MM.1S (cell line): ENCODE data around the gene DLX2.

ENCODE experiments used
- CTCF ChIP-seq: fragments of 300-600 bp; sonication (generic); IDR thresholded peaks from 2 replicates; pipeline ENCODE4 v1.5.1; 2016; ENCODE audit warnings: antibody characterized with exemption, low read length, mixed read lengths
- EZH2 ChIP-seq: fragments of 300-600 bp; sonication (generic); optimal IDR thresholded peaks from 2 replicates; pipeline ENCODE3; 2017; ENCODE audit warnings: low read depth, mild to moderate bottlenecking, antibody characterized with exemption, low read length, mixed read lengths
- EZH2phosphoT487 ChIP-seq: fragments of 300-600 bp; sonication (generic); IDR thresholded peaks from 2 replicates; pipeline ENCODE4 v1.6.1; 2018; ENCODE audit warnings: antibody characterized with exemption, low read length

- TF ChIP-seq CTCF (no peak), EZH2phosphoT487 (no peak), EZH2 (no peak)
Measured at GRCh38 chr2:172066394-172066886, 36.3 kb downstream of the DLX2 start.
